Fibroblast of skin of scalp (primary cell): ENCODE data around the gene PID1.

ENCODE experiments used
- DNase-seq: peaks from one replicate; pipeline ENCODE4 v3.0.0-alpha.2; 2013

PID1 gene

GRCh38 chr2:229071292-229071976 is 199.7 kb downstream of the PID1 start:
- peak; percentile 1 for DNase-seq

DNA sequence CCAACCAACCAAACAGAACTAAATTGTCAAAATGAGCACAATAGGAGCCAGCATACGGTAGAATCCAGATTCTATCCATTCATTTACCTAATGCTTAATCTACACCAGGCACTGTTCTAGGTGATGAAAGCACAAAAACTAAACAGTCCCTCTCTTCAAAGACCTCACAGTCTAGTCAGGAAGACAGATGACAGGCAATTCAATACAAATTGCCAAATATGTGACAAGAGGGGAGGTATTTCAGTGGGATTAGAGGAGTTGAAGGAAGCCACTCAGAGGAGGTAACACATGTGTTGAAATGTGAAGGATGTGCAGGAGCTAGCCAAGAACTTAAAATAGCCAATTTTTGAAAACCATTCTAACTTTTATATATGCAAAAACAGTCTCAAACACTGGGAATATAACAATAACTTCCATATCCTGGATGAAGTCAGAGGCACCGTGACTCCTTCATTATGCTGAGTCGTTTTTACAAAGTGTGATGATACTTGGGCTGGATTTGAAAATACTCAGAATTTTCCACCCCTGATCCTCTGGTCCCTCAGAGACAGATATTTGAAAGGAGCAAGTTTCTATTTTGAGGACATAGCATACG is 204.9 kb downstream of the PID1 start:
- no peak for DNase-seq

DNA sequence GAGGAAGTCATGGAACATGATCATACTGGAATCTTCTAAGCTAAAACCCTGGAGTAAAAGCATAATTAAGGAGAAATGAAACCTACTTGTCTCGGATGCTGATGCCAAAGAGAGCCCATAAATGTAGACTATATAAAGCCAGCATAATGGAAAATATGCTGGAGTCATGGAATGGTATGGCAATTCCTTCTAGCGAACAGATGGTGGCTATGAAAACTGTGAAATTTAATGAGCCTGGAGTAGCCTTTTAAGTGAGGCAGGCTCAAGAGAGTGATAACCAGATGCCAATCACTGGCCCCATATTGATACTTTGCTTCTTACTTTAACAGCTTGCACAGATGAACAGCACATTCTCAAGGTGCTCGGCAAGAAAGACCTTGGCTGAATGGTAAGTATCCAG is 206.3 kb downstream of the PID1 start:
- DNase-seq, result no peak

DNA sequence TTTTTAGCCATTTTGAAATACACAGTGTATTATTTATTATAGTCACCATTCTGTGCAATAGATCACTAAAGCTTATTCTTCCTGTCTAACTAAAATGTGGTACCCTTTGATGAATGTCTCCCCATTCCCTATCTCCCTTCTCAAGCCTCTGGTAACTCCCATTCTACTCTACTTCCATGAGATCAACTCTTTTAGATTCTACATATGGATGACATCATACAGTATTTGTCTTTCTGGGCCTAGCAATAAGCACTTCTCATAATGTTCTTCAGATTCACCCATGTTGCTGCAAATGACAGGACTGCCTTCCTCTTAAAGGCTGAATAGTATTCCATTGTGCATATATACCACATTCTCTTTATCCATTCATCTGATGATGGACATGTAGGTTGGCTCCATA is 210.9 kb downstream of the PID1 start:
- DNase-seq, result no peak

DNA sequence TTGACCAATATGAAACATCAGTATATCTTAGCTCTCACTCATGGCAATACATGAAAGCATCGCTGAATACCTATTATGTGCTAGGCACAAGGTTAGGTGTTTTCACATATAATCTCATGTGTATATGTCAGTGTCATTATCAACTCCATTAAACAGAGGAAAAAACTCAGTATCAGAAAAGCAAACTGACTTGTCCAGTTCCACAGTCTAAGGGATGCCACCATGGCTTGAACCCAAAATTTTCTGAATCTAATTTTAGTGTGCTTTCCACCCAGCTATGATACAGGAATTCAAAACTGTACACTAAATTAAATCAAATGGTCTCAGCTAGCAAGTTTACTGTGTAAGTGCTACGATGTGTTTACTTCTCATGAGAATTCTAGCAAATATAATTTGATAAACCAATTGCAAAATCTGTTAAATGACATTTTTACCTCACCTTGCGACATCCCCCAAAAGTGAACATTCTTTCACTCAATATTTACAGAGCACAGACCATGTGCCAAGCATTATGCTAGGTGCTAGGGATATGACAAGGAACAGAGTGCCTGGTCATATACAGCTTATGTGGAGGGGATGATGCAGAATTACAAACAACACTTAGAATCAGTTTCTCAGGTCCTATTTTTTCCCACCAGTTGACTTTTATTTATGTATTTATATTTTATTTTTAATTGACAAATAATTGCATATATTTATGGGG is 211.6 kb downstream of the PID1 start:
- DNase-seq, result no peak

GRCh38 chr2:229057976-229058553 is 213.0 kb downstream of the PID1 start:
- DNase-seq, result no peak

GRCh38 chr2:229054311-229054710 is 216.8 kb downstream of the PID1 start:
- no peak for DNase-seq

- no peak for DNase-seq
Observed at GRCh38 chr2:229051798-229052197, 219.3 kb downstream of the PID1 start.

DNA sequence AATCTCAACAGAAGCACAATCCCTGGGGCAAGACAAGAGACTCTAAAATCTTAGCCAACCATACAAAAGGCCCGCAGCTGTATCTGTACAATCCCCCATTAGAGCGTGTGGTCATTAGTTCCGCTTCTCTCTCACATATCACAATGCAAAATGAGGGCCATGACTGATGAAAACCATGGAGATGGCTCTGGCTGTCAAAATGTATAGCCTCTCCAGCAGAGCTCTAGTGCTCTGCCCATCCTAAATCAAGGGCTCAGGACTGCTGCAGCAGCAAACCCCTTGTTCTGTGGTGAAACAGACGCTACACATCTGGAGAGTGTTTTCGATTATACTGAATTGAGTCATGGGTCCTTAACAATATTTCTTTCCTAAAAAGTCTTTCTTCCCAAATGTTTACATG is 221.0 kb downstream of the PID1 start:
- no peak for DNase-seq

GRCh38 chr2:229048134-229048533 is 223.0 kb downstream of the PID1 start:
- no peak for DNase-seq

DNA sequence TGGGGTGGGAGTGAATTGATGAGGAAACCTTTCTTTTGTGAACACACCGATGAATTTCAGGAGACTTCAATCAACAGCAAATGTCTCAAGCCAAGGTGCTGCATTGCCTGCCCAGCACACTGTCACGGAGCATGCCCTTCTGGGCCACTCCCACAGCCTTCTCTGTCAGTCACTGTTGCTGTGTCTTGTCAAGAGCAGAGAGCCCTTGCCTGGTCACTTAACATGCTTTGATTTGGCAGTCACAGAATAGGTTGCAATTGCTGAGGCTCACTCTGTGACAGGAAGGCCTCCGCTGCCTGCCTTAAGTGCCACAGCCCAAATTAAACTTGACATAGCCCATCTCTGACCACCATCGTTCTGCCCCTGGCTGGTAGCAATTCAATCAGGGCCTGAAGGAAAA is 225.4 kb downstream of the PID1 start:
- DNase-seq, result no peak

- DNase-seq, result peak; percentile 11
Observed at GRCh38 chr2:229044581-229044980, 226.5 kb downstream of the PID1 start.

DNA sequence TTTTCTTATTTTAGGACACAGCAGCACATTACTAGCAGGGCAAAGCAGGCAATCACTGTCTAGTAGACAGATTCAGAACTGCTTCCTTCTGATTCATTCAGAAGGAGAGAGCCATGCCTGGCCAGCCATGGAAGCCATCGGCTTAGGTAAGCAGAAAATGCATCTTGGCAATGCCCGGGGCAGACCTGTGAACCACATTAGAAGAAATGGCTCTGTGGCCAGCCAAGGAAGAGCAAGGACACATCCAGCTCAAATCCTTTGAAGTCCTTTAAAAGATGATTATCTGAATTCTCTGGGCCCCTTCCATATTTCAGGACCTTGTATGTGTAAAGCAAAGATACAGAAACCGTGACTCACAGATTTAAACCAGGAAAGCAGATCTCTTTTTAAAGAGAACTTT is 227.4 kb downstream of the PID1 start:
- no peak for DNase-seq

DNA sequence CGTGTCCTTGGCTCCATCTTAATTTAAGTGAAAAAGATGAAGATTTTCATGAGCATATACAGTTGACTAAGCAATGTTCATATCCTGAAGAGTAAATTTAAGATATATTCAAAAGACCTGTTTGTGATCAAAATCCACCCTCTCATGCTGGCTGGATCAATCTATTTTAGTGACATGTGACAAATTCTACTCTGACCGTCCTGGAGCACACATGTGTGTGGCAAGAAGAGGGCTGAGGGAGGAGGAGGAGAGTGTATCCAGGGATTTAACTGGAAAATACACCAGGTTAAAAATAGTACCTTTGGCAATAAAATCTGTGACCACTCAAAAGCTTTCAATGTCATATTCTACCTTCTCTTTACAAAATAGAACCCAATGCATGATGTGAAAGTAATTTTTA is 228.7 kb downstream of the PID1 start:
- DNase-seq, result no peak

- no peak for DNase-seq
Observed at GRCh38 chr2:229041691-229042090, 229.4 kb downstream of the PID1 start.

DNA sequence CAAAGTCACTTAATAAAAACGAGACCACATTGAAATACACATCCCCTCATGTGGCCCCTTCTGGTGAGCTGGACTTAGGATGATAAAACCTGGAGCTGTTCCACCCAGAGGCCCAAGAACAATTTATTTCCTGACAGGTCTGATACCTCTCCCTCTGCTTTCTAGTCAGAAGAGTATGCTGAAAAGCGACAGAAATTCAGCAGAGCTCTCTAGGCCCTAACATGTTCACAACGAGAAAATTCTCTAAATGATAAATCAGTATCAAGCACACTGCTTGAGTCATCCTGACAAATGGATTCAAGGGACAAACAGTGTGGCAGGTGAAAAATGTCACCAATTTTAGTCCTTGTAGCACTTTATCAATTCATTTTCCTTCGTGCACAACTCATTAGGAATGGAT is 233.5 kb downstream of the PID1 start:
- no peak for DNase-seq

GRCh38 chr2:229033816-229034215 is 237.3 kb downstream of the PID1 start:
- no peak for DNase-seq

- DNase-seq, result no peak
Observed at GRCh38 chr2:229032608-229033234, 238.4 kb downstream of the PID1 start.

GRCh38 chr2:229027353-229028105 is 243.6 kb downstream of the PID1 start:
- no peak for DNase-seq

DNA sequence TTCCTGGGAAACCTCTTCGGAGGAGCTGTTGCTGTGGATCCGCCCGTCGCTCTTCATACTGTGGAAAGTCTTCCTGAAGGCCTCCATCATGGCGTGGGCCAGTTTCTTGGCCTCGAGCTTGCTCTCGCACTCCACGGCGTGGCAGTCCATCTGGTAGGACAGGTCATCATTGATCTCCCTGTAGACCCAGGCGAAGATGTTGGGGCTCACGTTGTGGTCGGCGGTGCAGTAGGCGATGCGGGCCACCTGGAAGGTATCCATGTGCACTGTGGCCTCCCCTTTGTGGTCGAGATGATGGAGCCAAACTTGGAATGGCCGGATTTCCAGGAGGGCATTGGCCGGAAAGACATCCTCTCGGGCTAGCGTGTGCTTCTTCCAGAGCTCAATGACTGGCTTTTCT is 245.4 kb downstream of the PID1 start:
- DNase-seq, result no peak

GRCh38 chr2:229022652-229023051 is 248.4 kb downstream of the PID1 start:
- no peak for DNase-seq

DNA sequence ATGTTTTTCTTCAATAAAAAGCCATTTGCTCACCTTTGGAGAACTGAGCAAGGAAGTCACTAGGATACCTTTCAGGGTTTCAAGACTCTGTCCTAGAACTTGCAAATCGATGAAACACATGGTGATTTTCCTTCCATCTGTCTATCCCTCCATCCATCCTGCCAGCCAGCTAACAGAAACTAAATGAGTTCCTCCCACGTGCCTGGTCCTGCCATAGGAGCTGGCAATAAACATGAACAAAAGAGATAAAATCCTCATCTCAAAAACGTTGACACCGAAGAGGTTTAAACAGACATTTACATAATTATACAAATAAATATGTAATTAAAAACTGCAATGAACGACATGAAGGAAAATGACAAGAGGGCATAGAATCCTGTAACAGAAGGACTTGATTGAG is 249.0 kb downstream of the PID1 start:
- no peak for DNase-seq

DNA sequence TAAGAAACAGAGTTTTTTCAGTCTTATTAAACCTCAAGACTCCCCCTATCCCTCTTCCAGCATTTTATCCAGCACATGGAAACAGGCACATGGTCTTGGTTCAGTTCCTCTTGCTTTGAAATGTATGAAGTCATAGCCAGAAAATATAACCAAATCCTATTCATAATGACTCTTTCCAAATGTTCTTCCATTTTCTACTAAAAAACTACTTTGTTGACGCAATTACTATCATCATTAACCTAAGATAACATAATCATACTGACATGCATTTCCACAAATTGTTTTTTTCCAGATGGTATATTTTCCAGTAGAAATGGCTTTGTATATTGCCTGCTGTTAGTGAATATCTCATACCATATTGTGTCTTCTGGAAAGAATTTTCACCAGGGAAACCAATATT is 261.3 kb downstream of the PID1 start:
- no peak for DNase-seq
